ENCODE results near the gene PLB1.

The PLB1 gene

DNA sequence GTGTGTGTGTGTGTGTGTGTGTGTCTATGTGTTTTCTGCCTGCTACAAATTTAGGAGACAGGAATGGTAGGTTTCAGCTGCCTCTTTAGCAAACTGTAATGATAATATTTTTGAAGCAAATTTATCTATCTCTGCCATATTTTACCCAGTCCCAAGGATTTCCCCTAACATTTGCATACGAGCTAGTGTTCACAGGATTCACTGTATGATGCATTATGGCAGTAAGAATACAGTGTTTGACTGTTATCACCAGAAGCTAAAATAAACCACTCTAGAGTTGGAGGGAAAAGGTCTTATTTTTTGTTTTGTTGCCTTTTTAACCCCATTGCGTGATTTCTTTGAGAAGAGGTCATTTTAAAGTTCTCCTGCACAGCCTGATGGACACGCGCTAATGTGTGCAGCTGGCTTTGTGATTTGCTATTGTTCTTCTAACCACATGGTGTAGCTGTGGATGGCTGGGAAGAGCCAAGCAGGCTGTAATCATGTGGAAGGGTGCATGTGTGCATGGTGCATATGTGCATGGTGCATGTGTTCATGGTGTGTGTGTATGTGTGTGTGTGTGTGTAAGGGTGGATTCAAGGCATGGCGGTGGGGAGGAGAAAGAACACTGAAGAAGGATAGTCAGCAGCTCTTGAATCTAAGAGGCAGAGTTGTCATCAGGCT lies 62.4 kb downstream of the PLB1 start:
- DNase-seq (ENCODE audit: low read depth), result no peak
- TF ChIP-seq, protein P1, sequence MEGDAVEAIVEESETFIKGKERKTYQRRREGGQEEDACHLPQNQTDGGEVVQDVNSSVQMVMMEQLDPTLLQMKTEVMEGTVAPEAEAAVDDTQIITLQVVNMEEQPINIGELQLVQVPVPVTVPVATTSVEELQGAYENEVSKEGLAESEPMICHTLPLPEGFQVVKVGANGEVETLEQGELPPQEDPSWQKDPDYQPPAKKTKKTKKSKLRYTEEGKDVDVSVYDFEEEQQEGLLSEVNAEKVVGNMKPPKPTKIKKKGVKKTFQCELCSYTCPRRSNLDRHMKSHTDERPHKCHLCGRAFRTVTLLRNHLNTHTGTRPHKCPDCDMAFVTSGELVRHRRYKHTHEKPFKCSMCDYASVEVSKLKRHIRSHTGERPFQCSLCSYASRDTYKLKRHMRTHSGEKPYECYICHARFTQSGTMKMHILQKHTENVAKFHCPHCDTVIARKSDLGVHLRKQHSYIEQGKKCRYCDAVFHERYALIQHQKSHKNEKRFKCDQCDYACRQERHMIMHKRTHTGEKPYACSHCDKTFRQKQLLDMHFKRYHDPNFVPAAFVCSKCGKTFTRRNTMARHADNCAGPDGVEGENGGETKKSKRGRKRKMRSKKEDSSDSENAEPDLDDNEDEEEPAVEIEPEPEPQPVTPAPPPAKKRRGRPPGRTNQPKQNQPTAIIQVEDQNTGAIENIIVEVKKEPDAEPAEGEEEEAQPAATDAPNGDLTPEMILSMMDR (IDR thresholded peaks at IDR 0.05; ENCODE audit: control insufficient read depth, extremely low read depth, insufficient read depth), result no peak
- H3K4me3 ChIP-seq (ENCODE audit: low read depth, low read length), result no peak overlapping the region

DNA sequence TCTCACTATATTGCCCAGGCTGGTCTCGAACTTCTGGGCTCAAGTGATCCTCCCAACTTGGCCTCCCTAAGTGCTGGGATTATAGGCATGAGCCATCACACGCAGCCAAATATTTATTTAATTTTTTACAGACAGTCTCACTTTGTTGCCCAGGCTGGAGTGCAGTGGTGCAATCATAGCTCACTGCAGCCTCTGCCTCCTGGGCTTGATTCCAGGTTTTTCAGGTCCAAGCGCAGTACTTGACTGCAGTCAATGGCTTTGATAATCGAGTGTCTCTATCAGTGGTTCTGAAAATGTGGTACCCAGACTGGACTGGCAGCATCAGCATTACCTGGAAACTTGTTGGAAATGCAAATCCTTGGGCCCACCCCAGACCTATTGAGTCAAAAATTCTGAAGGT lies 63.1 kb downstream of the PLB1 start:
- TF ChIP-seq, protein P1 (IDR thresholded peaks at IDR 0.05; ENCODE audit: control insufficient read depth, extremely low read depth, insufficient read depth), result no peak
- no peak overlapping the region for H3K4me3 ChIP-seq (ENCODE audit: low read depth, low read length)
- no peak for DNase-seq (ENCODE audit: low read depth)

DNA sequence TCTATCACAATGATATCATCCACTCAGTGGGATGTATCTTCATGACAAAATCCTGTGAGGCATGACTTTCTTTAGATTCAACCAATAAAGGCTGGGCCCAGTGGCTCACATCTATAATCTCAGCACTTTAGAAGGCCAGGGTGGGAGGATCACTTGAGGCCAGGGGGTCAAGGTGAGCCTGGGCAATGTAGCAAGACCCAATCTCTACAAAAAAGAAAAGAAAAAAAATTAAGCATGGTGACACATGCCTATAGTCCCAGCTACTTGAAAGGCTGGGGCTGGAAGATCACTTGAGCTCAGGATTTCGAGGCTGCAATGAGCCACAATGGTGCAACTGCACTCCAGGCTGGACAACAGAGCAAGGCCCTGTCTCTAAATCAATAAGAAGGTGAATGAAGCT lies 68.0 kb downstream of the PLB1 start:
- no peak for DNase-seq (ENCODE audit: low read depth)
- no peak overlapping the region for H3K4me3 ChIP-seq (ENCODE audit: low read depth, low read length)
- TF ChIP-seq, protein P1 (IDR thresholded peaks at IDR 0.05; ENCODE audit: control insufficient read depth, extremely low read depth, insufficient read depth), result no peak

DNA sequence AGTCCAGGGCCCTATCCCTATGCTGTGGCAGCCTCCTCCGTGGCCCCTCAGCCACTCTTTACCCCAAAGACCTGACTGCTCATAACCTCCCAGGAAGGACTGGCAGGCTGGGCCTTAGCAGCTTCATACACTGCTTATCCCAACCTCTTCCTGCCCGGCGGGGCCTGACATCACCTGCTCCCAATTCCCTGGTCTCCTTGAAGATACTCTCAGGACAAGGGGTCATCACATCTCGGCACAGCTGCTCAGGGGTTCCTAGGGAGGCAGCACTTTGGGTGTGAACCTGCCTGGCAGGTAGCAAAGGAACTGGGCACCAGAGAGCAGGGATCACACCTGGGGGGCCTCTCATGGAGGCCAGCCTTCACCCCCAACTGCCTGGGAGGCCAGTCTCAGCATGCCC lies 68.5 kb downstream of the PLB1 start:
- no peak overlapping the region for H3K4me3 ChIP-seq (ENCODE audit: low read depth, low read length)
- TF ChIP-seq, protein P1 (IDR thresholded peaks at IDR 0.05; ENCODE audit: control insufficient read depth, extremely low read depth, insufficient read depth), result no peak
- DNase-seq (ENCODE audit: low read depth), result no peak

DNA sequence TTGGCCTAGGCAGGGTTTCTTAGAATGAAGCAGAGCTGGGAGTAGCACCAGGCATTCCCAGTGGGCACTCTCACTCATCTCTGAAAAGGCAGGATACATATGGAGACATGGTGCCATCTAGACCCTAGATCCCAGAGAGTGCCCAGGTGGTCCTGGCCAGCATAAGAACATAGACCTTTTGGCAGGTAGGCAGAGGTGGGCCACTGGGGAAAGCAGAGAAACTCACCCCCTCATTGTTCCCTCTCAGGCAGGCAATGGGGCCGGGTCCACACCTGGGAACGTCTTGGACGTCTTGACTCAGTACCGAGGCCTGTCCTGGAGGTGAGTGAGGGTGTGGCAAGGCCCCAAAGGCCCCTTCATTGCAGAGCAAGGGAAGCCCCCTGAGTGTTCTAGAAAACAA lies 69.2 kb downstream of the PLB1 start:
- TF ChIP-seq, protein P1 (IDR thresholded peaks at IDR 0.05; ENCODE audit: control insufficient read depth, extremely low read depth, insufficient read depth), result no peak
- no peak overlapping the region for H3K4me3 ChIP-seq (ENCODE audit: low read depth, low read length)
- no peak for DNase-seq (ENCODE audit: low read depth)

DNA sequence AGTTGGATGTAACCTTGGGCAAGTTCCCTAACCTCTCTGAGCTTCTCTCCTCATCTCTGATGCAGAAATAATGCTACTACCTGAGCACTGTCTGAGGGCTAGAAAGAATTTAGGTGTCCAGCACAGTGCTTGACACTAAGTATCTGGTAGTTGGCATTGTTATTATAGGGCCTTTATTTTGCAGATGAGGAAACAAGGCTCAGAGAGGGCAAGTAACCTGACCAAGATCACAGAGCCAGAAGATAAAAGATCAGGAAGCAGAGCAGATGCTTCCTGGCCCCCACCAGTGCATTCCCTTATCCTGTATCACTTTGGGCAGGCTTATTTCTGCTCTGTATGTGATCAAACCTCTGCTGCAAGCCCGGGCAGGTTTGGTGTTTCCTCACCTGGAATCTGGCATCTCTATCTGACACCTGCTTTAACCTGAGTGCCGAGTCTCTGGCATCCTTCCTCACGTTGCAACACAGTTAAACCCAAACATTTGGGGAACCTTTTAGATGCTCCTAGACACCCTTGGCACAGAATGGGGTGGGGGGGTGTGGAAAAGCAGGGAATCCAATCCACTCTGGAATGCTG lies 69.9 kb downstream of the PLB1 start:
- TF ChIP-seq, protein P1 (IDR thresholded peaks at IDR 0.05; ENCODE audit: control insufficient read depth, extremely low read depth, insufficient read depth), result no peak
- H3K4me3 ChIP-seq (ENCODE audit: low read depth, low read length), result no peak overlapping the region
- no peak for DNase-seq (ENCODE audit: low read depth)

Data from LNCaP clone FGC (cell line).